Measurements from ENCODE around the gene BHMT. TPM values are rescaled to one million over a fixed set of nuclear protein-coding genes. Genes with fewer than 3 reads are reported as not detected.
"Not testable (repeated sequence)": the region's sequence is repeated elsewhere in the genome, so short reads cannot be mapped to it uniquely, and the experiment has no call there.

The BHMT gene
- total RNA-seq, 1 donor from 2014 or later = not detected

DNA sequence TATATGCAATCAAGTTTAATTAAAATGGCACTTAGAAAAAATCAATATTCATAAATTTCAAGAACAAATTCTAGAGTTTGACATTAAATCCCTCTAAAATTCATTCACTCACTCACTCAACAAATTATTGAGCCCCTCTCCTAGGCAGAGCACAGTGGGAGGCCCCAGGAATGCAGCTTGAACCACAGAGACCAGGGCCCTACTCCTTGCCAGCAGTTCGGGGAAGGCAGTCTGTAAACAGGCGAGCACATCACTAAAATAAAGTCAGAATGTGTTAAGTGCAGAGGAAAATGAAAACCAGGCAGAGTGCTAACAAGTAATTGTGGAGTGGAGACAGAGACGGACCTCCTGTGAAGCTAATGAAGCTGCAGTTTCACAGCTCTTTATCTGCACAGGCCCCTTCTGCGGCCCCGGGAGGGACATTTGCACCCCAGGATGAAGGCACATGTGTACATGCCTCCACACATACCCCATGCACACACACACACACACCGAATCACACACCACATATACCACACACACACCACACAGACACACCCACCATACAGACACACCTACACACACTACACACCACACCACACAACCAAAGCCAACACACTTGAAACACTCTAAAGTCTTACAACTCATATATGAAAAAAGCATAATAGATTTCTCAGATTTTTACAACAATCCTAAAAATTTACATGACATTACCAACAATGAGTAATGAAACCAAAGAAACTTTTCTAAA lies 40.5 kb downstream of the BHMT start:
- peak overlapping the region; percentile 41 for H3K27ac Mint-ChIP-seq (ENCODE audit: unreplicated experiment)
- H3K4me3 Mint-ChIP-seq (ENCODE audit: unreplicated experiment) = no peak overlapping the region
- DNase-seq (ENCODE audit: low read depth) = peak; percentile 21
- peaks cover 2% of the 10 kb centered on the region for H3K9me3 Mint-ChIP-seq (ENCODE audit: unreplicated experiment)
- Histone ChIP-seq H3K9ac (ENCODE audit: low read length) (no peak overlapping the region), H3K27me3 (ENCODE audit: insufficient read depth, low read length) (peaks cover 2% of the 10 kb centered on the region), H2AFZ (ENCODE audit: low read depth, low read length) (no peak overlapping the region), H3K4me1 (ENCODE audit: insufficient read depth, low read length) (no peaks in the 10 kb centered on the region), H3K36me3 (ENCODE audit: insufficient read depth, low read length) (no peaks in the 10 kb centered on the region), H3K27ac (ENCODE audit: low read depth, low read length) (no peak overlapping the region), H3K79me2 (ENCODE audit: insufficient read depth, low read length) (no peaks in the 10 kb centered on the region), H3K9me3 (ENCODE audit: insufficient read depth, low read depth, low read length) (no peaks in the 10 kb centered on the region), H4K20me1 (ENCODE audit: insufficient read depth, low read length) (no peaks in the 10 kb centered on the region), H3K4me2 (ENCODE audit: low read length) (no peak overlapping the region), H3K4me3 (ENCODE audit: insufficient read depth, low read depth, low read length) (no peak overlapping the region)
- no peaks in the 10 kb centered on the region for H3K36me3 Mint-ChIP-seq (ENCODE audit: low read depth, unreplicated experiment)
- TF ChIP-seq, protein P1, sequence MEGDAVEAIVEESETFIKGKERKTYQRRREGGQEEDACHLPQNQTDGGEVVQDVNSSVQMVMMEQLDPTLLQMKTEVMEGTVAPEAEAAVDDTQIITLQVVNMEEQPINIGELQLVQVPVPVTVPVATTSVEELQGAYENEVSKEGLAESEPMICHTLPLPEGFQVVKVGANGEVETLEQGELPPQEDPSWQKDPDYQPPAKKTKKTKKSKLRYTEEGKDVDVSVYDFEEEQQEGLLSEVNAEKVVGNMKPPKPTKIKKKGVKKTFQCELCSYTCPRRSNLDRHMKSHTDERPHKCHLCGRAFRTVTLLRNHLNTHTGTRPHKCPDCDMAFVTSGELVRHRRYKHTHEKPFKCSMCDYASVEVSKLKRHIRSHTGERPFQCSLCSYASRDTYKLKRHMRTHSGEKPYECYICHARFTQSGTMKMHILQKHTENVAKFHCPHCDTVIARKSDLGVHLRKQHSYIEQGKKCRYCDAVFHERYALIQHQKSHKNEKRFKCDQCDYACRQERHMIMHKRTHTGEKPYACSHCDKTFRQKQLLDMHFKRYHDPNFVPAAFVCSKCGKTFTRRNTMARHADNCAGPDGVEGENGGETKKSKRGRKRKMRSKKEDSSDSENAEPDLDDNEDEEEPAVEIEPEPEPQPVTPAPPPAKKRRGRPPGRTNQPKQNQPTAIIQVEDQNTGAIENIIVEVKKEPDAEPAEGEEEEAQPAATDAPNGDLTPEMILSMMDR (IDR thresholded peaks at IDR 0.05; ENCODE audit: insufficient read depth, low read depth, low read length) = no peak
- TF ChIP-seq EZH2 (IDR thresholded peaks at IDR 0.05; ENCODE audit: insufficient read depth, low read length) = no peak
- no peak for FAIRE-seq
- peaks cover 5% of the 10 kb centered on the region for H3K27me3 Mint-ChIP-seq (ENCODE audit: low read depth, unreplicated experiment)
- peaks cover 5% of the 10 kb centered on the region for H3K4me1 Mint-ChIP-seq (ENCODE audit: low read depth, unreplicated experiment)

GRCh38 chr5:79157305-79157704 lies 45.7 kb downstream of the BHMT start:
- peaks cover 1% of the 10 kb centered on the region for H3K4me1 Mint-ChIP-seq (ENCODE audit: low read depth, unreplicated experiment)
- no peaks in the 10 kb centered on the region for H3K79me2 ChIP-seq (ENCODE audit: insufficient read depth, low read length)
- no peak overlapping the region for H3K9ac ChIP-seq (ENCODE audit: low read length)
- peaks cover 8% of the 10 kb centered on the region for H3K27me3 Mint-ChIP-seq (ENCODE audit: low read depth, unreplicated experiment)
- H2AFZ ChIP-seq (ENCODE audit: low read depth, low read length) = no peak overlapping the region
- H4K20me1 ChIP-seq (ENCODE audit: insufficient read depth, low read length) = no peaks in the 10 kb centered on the region
- no peaks in the 10 kb centered on the region for H3K4me1 ChIP-seq (ENCODE audit: insufficient read depth, low read length)
- H3K9me3 Mint-ChIP-seq (ENCODE audit: unreplicated experiment) = peaks cover 2% of the 10 kb centered on the region
- no peaks in the 10 kb centered on the region for H3K36me3 ChIP-seq (ENCODE audit: insufficient read depth, low read length)
- no peak for TF ChIP-seq EZH2 (IDR thresholded peaks at IDR 0.05; ENCODE audit: insufficient read depth, low read length)
- TF ChIP-seq, protein P1 (IDR thresholded peaks at IDR 0.05; ENCODE audit: insufficient read depth, low read depth, low read length) = no peak
- H3K4me2 ChIP-seq (ENCODE audit: low read length) = no peak overlapping the region
- no peaks in the 10 kb centered on the region for H3K9me3 ChIP-seq (ENCODE audit: insufficient read depth, low read depth, low read length)
- H3K4me3 ChIP-seq (ENCODE audit: insufficient read depth, low read depth, low read length) = no peak overlapping the region
- no peaks in the 10 kb centered on the region for H3K36me3 Mint-ChIP-seq (ENCODE audit: low read depth, unreplicated experiment)
- H3K4me3 Mint-ChIP-seq (ENCODE audit: unreplicated experiment) = no peak overlapping the region
- DNase-seq (ENCODE audit: low read depth) (no peak), FAIRE-seq (no peak)
- H3K27ac Mint-ChIP-seq (ENCODE audit: unreplicated experiment) = no peak overlapping the region
- no peak overlapping the region for H3K27ac ChIP-seq (ENCODE audit: low read depth, low read length)
- peaks cover 2% of the 10 kb centered on the region for H3K27me3 ChIP-seq (ENCODE audit: insufficient read depth, low read length)

DNA sequence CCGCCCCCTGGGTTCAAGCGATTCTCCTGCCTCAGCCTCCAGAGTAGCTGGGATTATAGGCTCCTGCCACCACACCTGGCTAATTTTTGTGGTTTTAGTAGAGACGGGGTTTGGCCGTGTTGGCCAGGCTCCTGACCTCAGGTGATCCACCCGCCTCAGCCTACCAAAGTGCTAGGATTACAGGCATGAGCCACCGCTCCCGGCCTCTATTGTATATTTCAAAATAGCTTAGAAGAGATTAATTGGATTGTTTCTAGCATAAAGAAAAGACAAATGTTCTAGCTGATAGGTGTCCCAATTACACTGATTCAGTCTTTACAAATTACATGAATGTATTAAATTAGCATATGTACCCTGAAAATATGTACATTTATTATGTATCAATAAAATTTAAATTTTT lies 50.0 kb downstream of the BHMT start:
- not testable (repeated sequence) for H3K4me1 ChIP-seq (ENCODE audit: insufficient read depth, low read length); H3K27ac Mint-ChIP-seq (ENCODE audit: unreplicated experiment); H3K9me3 ChIP-seq (ENCODE audit: insufficient read depth, low read depth, low read length); H2AFZ ChIP-seq (ENCODE audit: low read depth, low read length); H3K4me3 Mint-ChIP-seq (ENCODE audit: unreplicated experiment); H3K4me2 ChIP-seq (ENCODE audit: low read length); DNase-seq (ENCODE audit: low read depth); H3K4me1 Mint-ChIP-seq (ENCODE audit: low read depth, unreplicated experiment); H3K27ac ChIP-seq (ENCODE audit: low read depth, low read length); H3K9ac ChIP-seq (ENCODE audit: low read length); H3K27me3 Mint-ChIP-seq (ENCODE audit: low read depth, unreplicated experiment); H3K36me3 ChIP-seq (ENCODE audit: insufficient read depth, low read length); H3K27me3 ChIP-seq (ENCODE audit: insufficient read depth, low read length); H4K20me1 ChIP-seq (ENCODE audit: insufficient read depth, low read length); FAIRE-seq; H3K79me2 ChIP-seq (ENCODE audit: insufficient read depth, low read length); H3K4me3 ChIP-seq (ENCODE audit: insufficient read depth, low read depth, low read length); H3K9me3 Mint-ChIP-seq (ENCODE audit: unreplicated experiment); H3K36me3 Mint-ChIP-seq (ENCODE audit: low read depth, unreplicated experiment)

Measured in astrocyte (in vitro differentiated cells and primary cell).